Hindlimb muscle (tissue), 1 donor: Measurements from ENCODE around the gene TRPV5. TPM values are rescaled to one million over a fixed set of nuclear protein-coding genes. Genes with fewer than 3 reads are reported as not detected.

Experiments
- DNase-seq: peaks from one replicate; pipeline ENCODE4 v3.0.0-alpha.2; 2013
- polyA plus RNA-seq: library from polyadenylated mRNA; unstranded; fragments of 120-200 nt; gene quantifications from one replicate; pipeline ENCODE4 v1.2.1, GENCODE V29; 2013; ENCODE audit not compliant: insufficient read length

TRPV5 gene
- polyA plus RNA-seq, 1 donor: 0.09 TPM

DNA sequence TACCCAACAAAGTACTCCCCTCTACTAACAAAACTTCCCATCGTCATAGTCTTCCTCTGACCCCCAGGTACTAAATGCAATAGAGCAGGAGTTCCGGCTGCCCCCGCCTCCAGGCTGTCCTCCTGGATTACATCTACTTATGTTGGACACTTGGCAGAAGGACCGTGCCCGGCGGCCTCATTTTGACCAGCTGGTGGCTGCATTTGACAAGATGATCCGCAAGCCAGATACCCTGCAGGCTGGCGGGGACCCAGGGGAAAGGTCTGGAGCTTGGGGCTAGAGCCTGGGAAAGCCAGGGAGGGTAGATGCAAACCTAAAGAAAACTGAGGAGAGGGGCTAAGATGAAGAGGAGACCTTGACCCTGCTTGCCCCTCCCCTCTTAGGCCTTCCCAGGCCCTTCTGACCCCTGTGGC lies 63.4 kb downstream of the TRPV5 start:
- DNase-seq: no peak

GRCh38 chr7:142869434-142869833 lies 64.1 kb downstream of the TRPV5 start:
- DNase-seq: no peak

DNA sequence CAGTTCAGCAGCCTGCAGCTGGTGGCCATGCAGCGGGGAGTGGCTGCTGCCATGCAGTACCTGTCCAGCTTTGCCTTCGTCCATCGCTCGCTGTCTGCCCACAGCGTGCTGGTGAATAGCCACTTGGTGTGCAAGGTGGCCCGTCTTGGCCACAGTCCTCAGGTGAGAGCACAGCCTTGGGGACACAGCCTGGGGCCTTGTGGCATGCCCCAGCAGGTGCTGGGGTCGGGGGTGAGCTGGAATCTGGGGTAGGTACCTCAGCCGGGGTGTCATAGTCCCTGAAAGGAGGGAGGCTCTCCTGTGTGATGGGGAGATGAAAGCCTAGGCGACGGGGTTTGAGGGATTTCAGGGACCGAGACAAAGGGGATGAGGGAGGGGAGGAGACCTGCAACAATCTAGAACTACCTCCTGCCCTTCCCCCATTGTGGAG lies 64.5 kb downstream of the TRPV5 start:
- DNase-seq: no peak

GRCh38 chr7:142868188-142868985 lies 65.2 kb downstream of the TRPV5 start:
- DNase-seq: no peak

DNA sequence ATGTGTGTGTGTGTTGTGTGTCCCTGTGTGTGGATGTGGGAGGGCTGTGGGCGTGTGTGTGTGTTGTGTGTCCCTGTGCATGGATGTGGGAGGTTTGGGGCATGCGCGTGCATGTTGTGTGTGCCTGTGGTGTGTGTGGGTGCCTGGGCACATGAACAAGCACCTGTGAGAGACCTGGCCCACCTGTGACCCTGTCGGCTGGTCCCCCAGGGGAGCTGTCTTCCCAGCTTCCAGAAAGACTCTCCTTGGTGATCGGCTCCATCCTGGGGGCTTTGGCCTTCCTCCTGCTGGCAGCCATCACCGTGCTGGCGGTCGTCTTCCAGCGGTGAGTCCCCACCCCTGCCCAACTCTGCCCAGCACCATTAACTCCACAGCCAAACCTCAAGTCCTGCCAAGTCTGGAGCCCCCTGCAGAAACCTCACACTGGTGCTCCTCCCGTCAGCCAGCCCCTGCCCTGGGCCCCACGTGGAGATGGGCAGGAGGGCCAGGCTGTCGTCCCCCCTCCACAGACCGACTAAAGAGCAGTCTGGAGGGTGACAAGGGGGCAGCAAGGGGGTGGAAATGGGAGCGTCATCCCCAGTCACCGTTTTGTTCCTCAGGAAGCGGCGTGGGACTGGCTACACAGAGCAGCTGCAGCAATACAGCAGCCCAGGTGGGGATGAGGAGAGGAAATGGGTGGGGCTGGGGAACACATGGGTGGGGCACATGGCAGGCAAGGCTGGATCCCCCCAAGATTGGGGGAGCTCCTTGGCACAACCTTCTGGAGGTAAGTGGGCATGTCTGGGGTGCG lies 66.0 kb downstream of the TRPV5 start:
- DNase-seq: no peak

DNA sequence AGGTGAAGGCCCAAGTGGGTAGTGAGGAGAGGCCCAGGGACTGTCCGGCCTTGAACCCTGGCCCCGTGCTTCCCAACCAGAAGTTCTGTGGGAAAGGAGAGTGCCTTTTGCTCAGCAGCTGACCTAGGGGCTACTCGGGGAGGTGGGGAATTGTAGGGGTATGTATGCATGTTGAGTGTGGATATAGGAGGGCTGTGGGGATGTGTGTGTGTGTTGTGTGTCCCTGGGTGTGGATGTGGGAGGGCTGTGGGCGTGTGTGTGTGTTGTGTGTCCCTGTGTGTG lies 66.5 kb downstream of the TRPV5 start:
- DNase-seq: no peak

- no peak for DNase-seq
Measured at GRCh38 chr7:142866361-142867096, 67.0 kb downstream of the TRPV5 start.

GRCh38 chr7:142865766-142866165 lies 67.8 kb downstream of the TRPV5 start:
- DNase-seq: no peak

GRCh38 chr7:142864980-142865747 lies 68.4 kb downstream of the TRPV5 start:
- no peak for DNase-seq

- DNase-seq: no peak
Measured at GRCh38 chr7:142863891-142864685, 69.5 kb downstream of the TRPV5 start.

- DNase-seq: no peak
Measured at GRCh38 chr7:142862786-142863400, 70.7 kb downstream of the TRPV5 start.

GRCh38 chr7:142862351-142862750 lies 71.2 kb downstream of the TRPV5 start:
- DNase-seq: no peak

DNA sequence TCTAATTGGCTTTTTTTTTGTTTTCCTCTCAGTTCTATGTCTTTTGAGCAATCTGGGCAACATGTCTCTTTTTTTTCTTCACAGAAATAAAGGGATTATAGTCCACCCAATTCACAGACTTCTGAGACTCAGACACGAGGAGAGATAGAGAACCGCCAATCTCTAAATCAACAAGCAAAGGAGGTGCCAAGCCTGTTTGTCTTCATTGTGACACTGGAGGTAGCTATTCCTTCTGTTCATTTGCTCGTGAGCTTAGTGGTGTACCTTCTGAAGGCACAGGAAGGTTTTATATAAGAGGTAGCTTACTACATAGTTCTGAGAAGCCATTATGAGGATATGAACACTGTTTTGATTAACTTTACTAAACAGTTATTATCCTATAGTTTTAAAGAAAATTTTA lies 72.6 kb downstream of the TRPV5 start:
- DNase-seq: no peak

DNA sequence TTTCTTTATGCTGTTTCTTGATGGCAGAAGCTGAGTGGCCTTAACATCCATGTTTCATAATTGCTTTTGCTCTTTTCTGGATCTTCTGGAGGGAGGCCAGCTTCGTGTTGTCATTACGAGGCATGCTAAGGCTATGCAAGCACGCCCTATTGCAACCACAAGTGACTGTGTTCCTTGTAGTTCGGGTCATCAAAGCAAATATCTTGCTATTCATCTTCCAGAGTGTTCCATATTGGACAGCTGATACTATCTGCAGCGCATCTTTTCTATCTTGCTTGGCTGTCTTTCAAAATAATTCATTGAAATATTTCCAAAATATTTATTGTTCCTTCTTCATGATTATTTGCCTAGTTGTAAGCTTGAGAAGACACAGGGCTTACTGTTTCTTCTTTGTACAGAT lies 73.7 kb downstream of the TRPV5 start:
- DNase-seq: no peak

DNA sequence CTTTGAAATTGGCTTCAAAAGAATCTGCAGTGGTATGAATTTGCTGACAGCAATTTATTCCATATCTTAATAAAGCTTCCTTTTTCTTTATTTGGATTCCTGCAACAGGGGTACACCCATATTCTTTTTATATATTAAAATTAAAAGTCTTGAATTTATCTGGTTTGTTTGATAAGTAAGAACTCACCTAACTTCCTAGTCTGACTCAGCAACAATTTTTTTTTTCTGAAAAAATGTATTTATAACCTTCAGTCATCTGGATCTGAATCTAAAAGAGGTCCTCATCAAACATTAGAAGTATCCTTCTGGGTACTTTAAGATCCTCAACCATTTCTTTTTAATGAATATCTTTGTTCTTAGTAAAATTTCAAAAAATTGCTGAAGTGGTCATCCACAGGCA lies 74.1 kb downstream of the TRPV5 start:
- DNase-seq: no peak

Other genes with a start within 250 kb of the TRPV5 start
- not detected for gene PRSS1, start 184.3 kb downstream of the TRPV5 start, polyA plus RNA-seq
- not detected for gene PRSS2, start 162.8 kb downstream of the TRPV5 start, polyA plus RNA-seq
- gene EPHB6, start 78.7 kb downstream of the TRPV5 start, polyA plus RNA-seq: 3.6 TPM
- 0.05 TPM for gene TRPV6, start 48.0 kb downstream of the TRPV5 start, polyA plus RNA-seq
- 0.26 TPM for gene LLCFC1, start 5.7 kb upstream of the TRPV5 start, polyA plus RNA-seq
- 1.1 TPM for gene KEL, start 28.6 kb upstream of the TRPV5 start, polyA plus RNA-seq
- not detected for gene OR9A2, start 93.4 kb upstream of the TRPV5 start, polyA plus RNA-seq
- not detected for gene OR6V1, start 118.6 kb upstream of the TRPV5 start, polyA plus RNA-seq
- gene PIP, start 198.3 kb upstream of the TRPV5 start, polyA plus RNA-seq: not detected
- not detected for gene TAS2R39, start 249.7 kb upstream of the TRPV5 start, polyA plus RNA-seq